Body of pancreas (tissue), 4 donors: ENCODE measurements around the gene TMSB15C. TPM values are rescaled to one million over a fixed set of nuclear protein-coding genes. Genes with fewer than 3 reads are reported as not detected.
A peak's percentile ranks its signal among the peaks of the same experiment; 100 is the strongest.

Source experiments
- ATAC-seq: fragments of 150-250 bp; one replicate; pipeline ENCODE4 v1.9.1; 2016
- DNase-seq, 4 donors: peaks; one replicate each; pipeline ENCODE4 v3.0.0-alpha.2; 2019
- H3K27ac ChIP-seq, 4 donors: fragments of 200-600 bp; sonication (generic); 1 replicate in 3 of 4; 2 replicates in 1 of 4; pipeline versions ENCODE4 v1.5.1 to v1.6.1; 2016 to 2019; ENCODE audit warnings: mild to moderate bottlenecking in 1 of 4, mixed read lengths in 1 of 4, moderate library complexity in 1 of 4
- H3K27me3 ChIP-seq, 2 donors: fragments of 200-600 bp; sonication (generic); one replicate each; pipeline ENCODE4 v1.6.0; 2016; ENCODE audit warnings: mild to moderate bottlenecking in 1 of 2
- H3K36me3 ChIP-seq, 2 donors: fragments of 200-600 bp; sonication (generic); replicated peaks in 1 of 2; 2 replicates each; pipeline ENCODE4 v1.5.1; 2016; ENCODE audit warnings: low read depth in 2 of 2; ENCODE audit not compliant: insufficient read depth in 1 of 2
- H3K4me1 ChIP-seq: fragments of 200-600 bp; sonication (generic); one replicate; pipeline ENCODE4 v1.6.0; 2016
- H3K4me3 ChIP-seq, 2 donors: fragments of 200-600 bp; sonication (generic); 1 replicate in 1 of 2; 2 replicates in 1 of 2; pipeline ENCODE4 v1.5.1; 2016 to 2019
- H3K9me3 ChIP-seq, 3 donors: fragments of 200-600 bp; sonication (generic); 1 replicate in 2 of 3; 2 replicates in 1 of 3; pipeline ENCODE4 v1.5.1; 2016
- POLR2A ChIP-seq, 3 donors: fragments of 450-650 bp; IDR thresholded peaks; one replicate each; pipeline ENCODE4 v1.6.1; 2016; ENCODE audit warnings: antibody characterized with exemption in 3 of 3, mild to moderate bottlenecking in 2 of 3
- WGBS, 2 donors: methylation state at CpG; one replicate each; pipeline ENCODE4 v1.1.5; 2017; 5-methylcytosine and 5-hydroxymethylcytosine counted together
- intact Hi-C: fragments of 100-400 bp; cut with DNase I; formaldehyde crosslinking; loops from one replicate; pipeline ENCODE4 v1.15.1; 2023
- total RNA-seq, 2 donors: library from RNA; depleted of rRNA; stranded (reverse); fragments of >200 nt; gene quantifications; one replicate each; pipeline ENCODE4 v1.1.0, GENCODE V29; 2016
- TF ChIP-seq, protein P1 (sequence below), 7 experiments: fragments of 450-650 bp in 4 of 7; fragments of 200-600 bp in 3 of 7; sonication (generic) in 3 of 7; IDR thresholded peaks; one replicate each; pipeline ENCODE4 v1.5.1; 2016 to 2019; ENCODE audit warnings: antibody characterized with exemption in 7 of 7

The TMSB15C gene
- total RNA-seq, 2 donors from 2014 or later: 2.1 TPM; not detected in 1

- DNase-seq (no peak), ATAC-seq (no peak)
- H3K4me3 ChIP-seq: no peak overlapping the region
- TF ChIP-seq, protein P1, sequence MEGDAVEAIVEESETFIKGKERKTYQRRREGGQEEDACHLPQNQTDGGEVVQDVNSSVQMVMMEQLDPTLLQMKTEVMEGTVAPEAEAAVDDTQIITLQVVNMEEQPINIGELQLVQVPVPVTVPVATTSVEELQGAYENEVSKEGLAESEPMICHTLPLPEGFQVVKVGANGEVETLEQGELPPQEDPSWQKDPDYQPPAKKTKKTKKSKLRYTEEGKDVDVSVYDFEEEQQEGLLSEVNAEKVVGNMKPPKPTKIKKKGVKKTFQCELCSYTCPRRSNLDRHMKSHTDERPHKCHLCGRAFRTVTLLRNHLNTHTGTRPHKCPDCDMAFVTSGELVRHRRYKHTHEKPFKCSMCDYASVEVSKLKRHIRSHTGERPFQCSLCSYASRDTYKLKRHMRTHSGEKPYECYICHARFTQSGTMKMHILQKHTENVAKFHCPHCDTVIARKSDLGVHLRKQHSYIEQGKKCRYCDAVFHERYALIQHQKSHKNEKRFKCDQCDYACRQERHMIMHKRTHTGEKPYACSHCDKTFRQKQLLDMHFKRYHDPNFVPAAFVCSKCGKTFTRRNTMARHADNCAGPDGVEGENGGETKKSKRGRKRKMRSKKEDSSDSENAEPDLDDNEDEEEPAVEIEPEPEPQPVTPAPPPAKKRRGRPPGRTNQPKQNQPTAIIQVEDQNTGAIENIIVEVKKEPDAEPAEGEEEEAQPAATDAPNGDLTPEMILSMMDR (IDR thresholded peaks at IDR 0.05): no peak
- TF ChIP-seq POLR2A (IDR thresholded peaks at IDR 0.05): no peak
- H3K36me3 ChIP-seq: no peaks in the 10 kb centered on the region
- intact Hi-C loops: no loop called here
- WGBS, 2 donors: 77 to 84% methylated on average over 5 of the region's 5 CpGs
- no peaks in the 10 kb centered on the region for H3K9me3 ChIP-seq
- H3K27ac ChIP-seq: no peak overlapping the region
- no peaks in the 10 kb centered on the region for H3K27me3 ChIP-seq
- no peaks in the 10 kb centered on the region for H3K4me1 ChIP-seq
These were observed 30.4 kb downstream of the TMSB15C start for GRCh38 chrX:104045642-104046041.

GRCh38 chrX:104041003-104041402 lies 35.0 kb downstream of the TMSB15C start:
- no peaks in the 10 kb centered on the region for H3K9me3 ChIP-seq
- H3K4me3 ChIP-seq: no peak overlapping the region
- no peaks in the 10 kb centered on the region for H3K4me1 ChIP-seq
- no peaks in the 10 kb centered on the region for H3K27me3 ChIP-seq
- TF ChIP-seq, protein P1 (IDR thresholded peaks at IDR 0.05): no peak
- TF ChIP-seq POLR2A (IDR thresholded peaks at IDR 0.05): no peak
- intact Hi-C loops: no loop called here
- ATAC-seq: peak; percentile 42
- no peak overlapping the region for H3K27ac ChIP-seq
- peak in 2 of 4 donors; percentile 5 to 25 for DNase-seq
- WGBS, 2 donors: 30 to 34% methylated on average over 4 of the region's 4 CpGs
- H3K36me3 ChIP-seq: no peaks in the 10 kb centered on the region

DNA sequence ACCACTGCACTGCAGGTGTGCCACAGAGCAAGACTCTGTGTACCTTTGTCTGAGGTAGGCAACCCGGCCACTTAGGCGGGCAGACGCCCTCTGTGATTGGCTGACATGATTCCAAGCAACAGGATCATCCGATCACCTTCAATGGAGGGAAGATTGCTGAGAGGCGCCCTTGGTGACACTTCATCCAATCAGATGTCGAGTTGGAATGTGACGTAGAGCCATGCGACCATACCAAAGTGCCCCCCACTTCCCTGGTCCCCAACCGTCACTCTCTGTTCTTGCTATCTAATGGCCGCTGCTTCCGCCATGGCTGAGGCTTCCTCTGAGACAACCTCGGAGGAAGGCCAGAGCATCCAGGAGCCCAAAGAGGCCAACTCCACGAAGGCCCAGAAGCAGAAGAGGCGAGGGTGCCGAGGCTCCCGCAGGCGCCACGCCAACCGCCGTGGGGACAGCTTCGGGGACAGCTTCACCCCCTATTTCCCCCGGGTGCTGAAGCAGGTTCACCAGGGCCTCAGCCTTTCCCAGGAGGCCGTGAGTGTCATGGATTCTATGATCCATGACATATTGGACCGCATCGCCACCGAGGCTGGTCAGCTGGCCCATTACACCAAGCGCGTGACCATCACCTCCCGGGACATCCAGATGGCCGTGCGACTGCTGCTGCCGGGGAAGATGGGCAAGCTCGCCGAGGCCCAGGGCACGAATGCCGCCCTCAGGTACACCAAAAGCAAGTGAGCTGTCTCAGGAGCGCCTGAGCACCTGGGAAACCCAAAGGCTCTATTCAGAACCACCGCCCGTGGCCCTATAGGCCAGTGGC lies 36.1 kb downstream of the TMSB15C start, which contains the start of gene H2BW2:
Gene H2BW2 (plus strand): TSS at position 268 of the 817 bp plus-strand sequence. CDS start 39 bp downstream, at position 307.
- Histone ChIP-seq H3K9me3 (no peaks in the 10 kb centered on the region), H3K36me3 (no peaks in the 10 kb centered on the region), H3K4me1 (no peaks in the 10 kb centered on the region), H3K4me3 (no peak within 1 kb of the TSS), H3K27me3 (no peaks in the 10 kb centered on the region), H3K27ac (no peak within 1 kb of the TSS)
- TF ChIP-seq, protein P1 (IDR thresholded peaks at IDR 0.05): no peak
- TF ChIP-seq POLR2A (IDR thresholded peaks at IDR 0.05): no peak
- intact Hi-C loops: no loop called here
- DNase-seq (no peak), ATAC-seq (no peak)
- 94 to 95% methylated on average over 12 to 38 of the region's 39 CpGs for WGBS, 2 donors

Other genes starting within 250 kb of the TMSB15C start
- under 1 TPM; 0.66 to 0.78 TPM for gene RAB9B, start 244.0 kb downstream of the TMSB15C start, total RNA-seq
- gene TMSB15B, start 113.6 kb downstream of the TMSB15C start, total RNA-seq: 1 to 10 TPM in 1 of 2 donors, under 1 TPM in 1; 0.33 to 3.6 TPM
- not detected for gene H2BW1, start 62.5 kb downstream of the TMSB15C start, total RNA-seq
- gene H2BW2, start 36.3 kb downstream of the TMSB15C start, total RNA-seq: not detected
- gene ZCCHC18, start 36.3 kb upstream of the TMSB15C start, total RNA-seq: 1 to 10 TPM in 1 of 2 donors, not detected in 1; 2.6 TPM
- gene SLC25A53, start 80.8 kb upstream of the TMSB15C start, total RNA-seq: 10 to 100 TPM in 1 of 2 donors, 1 to 10 TPM in 1; 3.6 to 10.9 TPM
- 10 to 100 TPM; 13.5 to 18.7 TPM for gene FAM199X, start 90.2 kb upstream of the TMSB15C start, total RNA-seq
- gene ESX1, start 178.7 kb upstream of the TMSB15C start, total RNA-seq: not detected